ENCODE measurements around the gene SFMBT2. TPM values are rescaled to one million over a fixed set of nuclear protein-coding genes. Genes with fewer than 3 reads are reported as not detected.

Gene SFMBT2
- total RNA-seq, 1 donor from 2014 or later, result 11.0 TPM

- peaks cover 17% of the 10 kb centered on the region for H3K36me3 ChIP-seq
- H3K9me3 ChIP-seq (replicated peaks), result no peaks in the 10 kb centered on the region
- H3K27me3 ChIP-seq (ENCODE audit: low read depth), result no peaks in the 10 kb centered on the region
- no peak for DNase-seq
- intact Hi-C loops (cut with micrococcal nuclease), result no loop called here
- no peak for TF ChIP-seq CTCF (IDR thresholded peaks at IDR 0.05; ENCODE audit: borderline replicate concordance)
- H3K4me1 ChIP-seq, result peaks cover 23% of the 10 kb centered on the region
- no peak overlapping the region for H3K27ac ChIP-seq (replicated peaks)
- H3K4me3 ChIP-seq, result no peak overlapping the region
Measured at GRCh38 chr10:7383442-7383841, 27.4 kb downstream of the SFMBT2 start.

- Histone ChIP-seq H3K36me3 (peaks cover 17% of the 10 kb centered on the region), H3K4me3 (no peak overlapping the region), H3K27me3 (ENCODE audit: low read depth) (no peaks in the 10 kb centered on the region), H3K4me1 (peaks cover 14% of the 10 kb centered on the region), H3K27ac (replicated peaks) (no peak overlapping the region), H3K9me3 (replicated peaks) (no peaks in the 10 kb centered on the region)
- intact Hi-C loops (cut with micrococcal nuclease), result no loop called here
- DNase-seq, result no peak
- no peak for TF ChIP-seq CTCF (IDR thresholded peaks at IDR 0.05; ENCODE audit: borderline replicate concordance)
Measured at GRCh38 chr10:7380704-7381241, 30.1 kb downstream of the SFMBT2 start.

GRCh38 chr10:7378602-7379403 is 32.0 kb downstream of the SFMBT2 start:
- no peak overlapping the region for H3K27ac ChIP-seq (replicated peaks)
- DNase-seq, result no peak
- no peak for TF ChIP-seq CTCF (IDR thresholded peaks at IDR 0.05; ENCODE audit: borderline replicate concordance)
- intact Hi-C loops (cut with micrococcal nuclease), result no loop called here
- H3K4me1 ChIP-seq, result peaks cover 25% of the 10 kb centered on the region
- H3K36me3 ChIP-seq, result peaks cover 18% of the 10 kb centered on the region
- no peak overlapping the region for H3K4me3 ChIP-seq
- no peaks in the 10 kb centered on the region for H3K9me3 ChIP-seq (replicated peaks)
- H3K27me3 ChIP-seq (ENCODE audit: low read depth), result no peaks in the 10 kb centered on the region

DNA sequence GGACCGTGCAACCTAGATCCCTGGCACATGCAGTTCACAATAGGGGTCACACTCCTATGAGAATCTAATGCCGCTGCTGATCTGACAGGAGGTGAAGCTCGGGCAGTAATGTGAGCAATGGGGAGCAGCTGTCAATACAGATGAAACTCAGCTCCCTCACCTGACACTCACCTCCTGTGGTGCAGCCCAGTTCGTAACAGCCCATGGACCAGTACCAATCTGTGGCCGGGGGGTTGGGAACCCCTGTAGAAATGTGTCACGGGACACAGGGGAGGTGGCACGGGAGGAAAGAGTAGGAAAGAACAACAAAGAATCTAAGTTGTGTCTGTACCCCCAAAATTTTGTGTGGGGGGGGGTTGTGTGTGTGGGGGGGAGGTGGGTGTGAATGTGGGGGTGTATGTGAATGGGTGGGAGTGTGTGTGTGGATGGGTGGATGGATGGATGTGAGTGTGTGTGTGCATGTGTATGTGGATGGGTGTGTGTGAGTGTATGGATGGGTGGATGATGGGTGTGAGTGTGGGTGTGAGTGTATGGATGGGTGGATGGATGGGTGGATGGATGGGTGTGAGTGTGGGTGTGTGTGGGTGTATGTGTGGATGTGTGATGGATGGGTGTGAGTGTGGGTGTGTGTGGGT is 33.1 kb downstream of the SFMBT2 start:
- intact Hi-C loops (cut with micrococcal nuclease), result no loop called here
- Histone ChIP-seq H3K36me3 (peaks cover 27% of the 10 kb centered on the region), H3K27me3 (ENCODE audit: low read depth) (no peaks in the 10 kb centered on the region), H3K4me1 (peaks cover 21% of the 10 kb centered on the region), H3K9me3 (replicated peaks) (no peaks in the 10 kb centered on the region), H3K27ac (replicated peaks) (no peak overlapping the region), H3K4me3 (no peak overlapping the region)
- TF ChIP-seq CTCF (IDR thresholded peaks at IDR 0.05; ENCODE audit: borderline replicate concordance), result no peak
- DNase-seq, result no peak

DNA sequence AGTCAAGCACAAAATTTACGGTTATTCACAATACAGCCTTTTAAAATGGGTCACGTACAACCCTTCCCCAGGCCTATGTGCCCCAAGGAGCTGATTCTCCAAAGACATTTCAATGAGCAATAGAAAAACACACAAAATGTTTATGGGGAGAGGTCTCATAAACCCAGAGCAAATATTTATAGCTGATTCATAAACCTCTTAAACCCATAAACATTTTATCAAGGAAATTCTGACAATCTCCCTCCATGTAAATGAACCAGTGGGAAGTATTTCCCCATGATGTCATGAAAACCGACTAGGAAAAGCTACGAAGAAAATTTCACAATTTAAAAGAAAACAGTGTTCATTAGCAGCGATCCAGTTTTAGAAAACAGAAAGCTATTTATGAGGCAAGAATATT is 36.0 kb downstream of the SFMBT2 start:
- Histone ChIP-seq H3K27ac (replicated peaks) (no peak overlapping the region), H3K9me3 (replicated peaks) (no peaks in the 10 kb centered on the region), H3K36me3 (peaks cover 31% of the 10 kb centered on the region), H3K4me3 (no peak overlapping the region), H3K27me3 (ENCODE audit: low read depth) (no peaks in the 10 kb centered on the region), H3K4me1 (peaks cover 17% of the 10 kb centered on the region)
- no peak for DNase-seq
- TF ChIP-seq CTCF (IDR thresholded peaks at IDR 0.05; ENCODE audit: borderline replicate concordance), result no peak
- intact Hi-C loops (cut with micrococcal nuclease), result no loop called here

Measured in left ventricle myocardium inferior (tissue), 1 donor.